Left ventricle myocardium superior (tissue), 1 donor: ENCODE measurements around the gene SLC4A5. TPM values are rescaled to one million over a fixed set of nuclear protein-coding genes. Genes with fewer than 3 reads are reported as not detected.

Source experiments
- ATAC-seq: fragments of 200-7000 bp; cut with Tn5 transposase; one replicate; pipeline ENCODE4 v1.9.1; 2020; ENCODE audit warnings: mild to moderate bottlenecking, moderate library complexity
- DNase-seq: peaks from one replicate; pipeline ENCODE4 v3.0.0-alpha.2; 2020
- intact Hi-C: fragments of 100-400 bp; cut with micrococcal nuclease; formaldehyde crosslinking; loops from one replicate; pipeline ENCODE4 v1.11.0; 2022
- long read RNA-seq: library from polyadenylated mRNA; unstranded; transcript quantifications from one replicate; pipeline ENCODE4 v2.0.0, GENCODE V29; 2021
- total RNA-seq: library from RNA; stranded (reverse); fragmentation: NEBNext Ultra II Directional; extraction: Animal tissue kit (Norgen Biotek cat#: 25700); gene quantifications from one replicate; pipeline ENCODE4 v1.2.1, GENCODE V29; 2021
- donor health status: DM: no; HTN: yes; CAD: no; lungs with severe emphysema.

The SLC4A5 gene
- 2.2 TPM for total RNA-seq
- long read RNA-seq = 0 reads

- intact Hi-C loops = no loop called here
- DNase-seq = no peak
Observed at GRCh38 chr2:74343316-74343715, at the start of gene SLC4A5. Gene SLC4A5 (minus strand): TSS chr2:74343416. CDS start chr2:74315023, 28,393 bp downstream.

GRCh38 chr2:74392449-74392743, 49.2 kb upstream of the SLC4A5 start:
- ATAC-seq = no peak
- no peak for DNase-seq
- intact Hi-C loops = no loop called here

More at GRCh38 chr2:74343316-74343715, at the start of gene SLC4A5:
- ATAC-seq = no peak

GRCh38 chr2:74391580-74392448, 48.6 kb upstream of the SLC4A5 start:
- peak; percentile 94 for DNase-seq
- peak; percentile 89 for ATAC-seq
- intact Hi-C loops = no loop called here

- intact Hi-C loops = no loop called here
- ATAC-seq (peak; percentile 4), DNase-seq (no peak)
Observed at GRCh38 chr2:74391209-74391579, 48.0 kb upstream of the SLC4A5 start.

- intact Hi-C loops = no loop called here
Observed at GRCh38 chr2:74390606-74391005, 47.4 kb upstream of the SLC4A5 start.

GRCh38 chr2:74387346-74387745, 44.1 kb upstream of the SLC4A5 start:
- ATAC-seq = no peak
- intact Hi-C loops = no loop called here
- DNase-seq = no peak

More at GRCh38 chr2:74390606-74391005, 47.4 kb upstream of the SLC4A5 start:
- DNase-seq (no peak), ATAC-seq (no peak)

- intact Hi-C loops = no loop called here
- ATAC-seq (peak; percentile 10), DNase-seq (no peak)
Observed at GRCh38 chr2:74385396-74385795, 42.2 kb upstream of the SLC4A5 start.

- ATAC-seq = no peak
Observed at GRCh38 chr2:74384051-74384450, 40.8 kb upstream of the SLC4A5 start.

GRCh38 chr2:74383254-74383653, 40.0 kb upstream of the SLC4A5 start:
- ATAC-seq (peak; percentile 42), DNase-seq (no peak)
- intact Hi-C loops = no loop called here

More at GRCh38 chr2:74384051-74384450, 40.8 kb upstream of the SLC4A5 start:
- intact Hi-C loops = no loop called here
- DNase-seq = no peak

- intact Hi-C loops = no loop called here
- DNase-seq (no peak), ATAC-seq (no peak)
Observed at GRCh38 chr2:74381751-74382150, 38.5 kb upstream of the SLC4A5 start.

GRCh38 chr2:74379851-74380789, 36.9 kb upstream of the SLC4A5 start, which contains the start of gene DCTN1:
Gene DCTN1 (minus strand): TSS chr2:74380311. CDS start chr2:74380037, 274 bp downstream.
- intact Hi-C loops = no loop called here
- ATAC-seq (peak; percentile 77), DNase-seq (peak; percentile 60)

- intact Hi-C loops = no loop called here
- no peak for ATAC-seq
- no peak for DNase-seq
Observed at GRCh38 chr2:74378007-74378406, 34.8 kb upstream of the SLC4A5 start.

GRCh38 chr2:74375838-74376237, 32.6 kb upstream of the SLC4A5 start:
- DNase-seq (no peak), ATAC-seq (no peak)
- intact Hi-C loops = no loop called here

GRCh38 chr2:74374509-74375205, 31.4 kb upstream of the SLC4A5 start:
- peak; percentile 94 for ATAC-seq
- intact Hi-C loops = no loop called here

GRCh38 chr2:74373985-74374384, 30.8 kb upstream of the SLC4A5 start:
- no peak for DNase-seq
- intact Hi-C loops = no loop called here
- ATAC-seq = peak; percentile 7

More at GRCh38 chr2:74374509-74375205, 31.4 kb upstream of the SLC4A5 start:
- peak; percentile 83 for DNase-seq

GRCh38 chr2:74373221-74373676, 30.0 kb upstream of the SLC4A5 start:
- DNase-seq (peak; percentile 77), ATAC-seq (peak; percentile 59)
- intact Hi-C loops = no loop called here

GRCh38 chr2:74372674-74373073, 29.5 kb upstream of the SLC4A5 start:
- intact Hi-C loops = no loop called here
- no peak for ATAC-seq
- DNase-seq = no peak

GRCh38 chr2:74371421-74371820, 28.2 kb upstream of the SLC4A5 start:
- ATAC-seq (no peak), DNase-seq (no peak)
- intact Hi-C loops = no loop called here

GRCh38 chr2:74369976-74370375, 26.8 kb upstream of the SLC4A5 start:
- DNase-seq (no peak), ATAC-seq (no peak)
- intact Hi-C loops = no loop called here
